Neural progenitor cell (in vitro differentiated cells): ENCODE data around the gene TMEM63B. TPM values are rescaled to one million over a fixed set of nuclear protein-coding genes. Genes with fewer than 3 reads are reported as not detected.
"Not testable (repeated sequence)": the region's sequence is repeated elsewhere in the genome, so short reads cannot be mapped to it uniquely, and the experiment has no call there.

Source experiments
- DNase-seq: peaks from one replicate; pipeline ENCODE4 v3.0.0-alpha.2; 2016; ENCODE audit warnings: low spot score
- H2AFZ ChIP-seq: fragments of 200-600 bp; sonication (generic); replicated peaks from 2 replicates; pipeline ENCODE4 v1.6.1; 2016; ENCODE audit warnings: antibody characterized with exemption
- H3F3A ChIP-seq: fragments of 200-600 bp; sonication (generic); 2 replicates; pipeline ENCODE4 v1.6.1; 2016; ENCODE audit warnings: antibody characterized with exemption, low read depth
- H3K27ac ChIP-seq: fragments of 200-600 bp; sonication (generic); 2 replicates; pipeline ENCODE4 v1.5.1; 2016; ENCODE audit warnings: mild to moderate bottlenecking
- H3K27me3 ChIP-seq: fragments of 200-600 bp; sonication (generic); 2 replicates; pipeline ENCODE4 v1.6.1; 2016; ENCODE audit warnings: mild to moderate bottlenecking, moderate library complexity
- H3K36me3 ChIP-seq: fragments of 200-600 bp; sonication (generic); 2 replicates; pipeline ENCODE4 v1.5.1; 2016
- H3K4me1 ChIP-seq: fragments of 200-600 bp; sonication (generic); 2 replicates; pipeline ENCODE4 v1.6.1; 2016; ENCODE audit warnings: mixed run types
- H3K4me2 ChIP-seq: fragments of 200-600 bp; sonication (generic); 2 replicates; pipeline ENCODE4 v1.6.1; 2016
- H3K4me3 ChIP-seq: fragments of 200-600 bp; sonication (generic); 2 replicates; pipeline ENCODE4 v1.5.1; 2016
- H3K79me2 ChIP-seq: fragments of 200-600 bp; sonication (generic); 2 replicates; pipeline ENCODE4 v1.6.1; 2016; ENCODE audit warnings: low read depth
- H3K9ac ChIP-seq: fragments of 200-600 bp; sonication (generic); 2 replicates; pipeline ENCODE4 v1.6.1; 2016
- H3K9me3 ChIP-seq: fragments of 200-600 bp; sonication (generic); 2 replicates; pipeline ENCODE4 v1.5.1; 2016; ENCODE audit warnings: low read depth
- H4K20me1 ChIP-seq: fragments of 200-600 bp; sonication (generic); 2 replicates; pipeline ENCODE4 v1.6.1; 2016; ENCODE audit warnings: low read depth
- H3K27ac Mint-ChIP-seq: 3 replicates; pipeline ENCODE4 v1.8.0; 2021; ENCODE audit warnings: mixed read lengths
- H3K27me3 Mint-ChIP-seq: 2 replicates; pipeline ENCODE4 v1.8.0; 2022; ENCODE audit warnings: low read depth, mild to moderate bottlenecking, inconsistent platforms, moderate library complexity, mixed read lengths; ENCODE audit not compliant: insufficient read depth
- H3K36me3 Mint-ChIP-seq: 3 replicates; pipeline ENCODE4 v1.8.0; 2021; ENCODE audit warnings: mixed read lengths
- H3K4me1 Mint-ChIP-seq: 3 replicates; pipeline ENCODE4 v1.8.0; 2021; ENCODE audit warnings: mixed read lengths
- H3K4me3 Mint-ChIP-seq: 3 replicates; pipeline ENCODE4 v1.8.0; 2021; ENCODE audit warnings: mild to moderate bottlenecking, moderate library complexity, mixed read lengths
- H3K9me3 Mint-ChIP-seq: 3 replicates; pipeline ENCODE4 v1.8.0; 2020; ENCODE audit warnings: mixed read lengths
- EZH2 ChIP-seq: fragments of 200-600 bp; sonication (generic); IDR thresholded peaks from 2 replicates; pipeline ENCODE4 v1.6.1; 2017; ENCODE audit warnings: antibody characterized with exemption, mild to moderate bottlenecking, moderate library complexity
- EZH2phosphoT487 ChIP-seq: fragments of 200-600 bp; sonication (generic); IDR thresholded peaks from 2 replicates; pipeline ENCODE4 v1.6.1; 2017; ENCODE audit warnings: antibody characterized with exemption
- total RNA-seq: library from RNA; depleted of rRNA; stranded (reverse); fragments of >200 nt; gene quantifications from 2 replicates; pipeline ENCODE4 v1.2.3, GENCODE V29; 2015; ENCODE audit warnings: low replicate concordance
- TF ChIP-seq, protein P1 (sequence below): fragments of 200-600 bp; sonication (generic); IDR thresholded peaks from 2 replicates; pipeline ENCODE4 v1.5.1; 2017; ENCODE audit warnings: antibody characterized with exemption, mild to moderate bottlenecking

The TMEM63B gene
- total RNA-seq, 1 donor from 2014 or later = 25.4 TPM

DNA sequence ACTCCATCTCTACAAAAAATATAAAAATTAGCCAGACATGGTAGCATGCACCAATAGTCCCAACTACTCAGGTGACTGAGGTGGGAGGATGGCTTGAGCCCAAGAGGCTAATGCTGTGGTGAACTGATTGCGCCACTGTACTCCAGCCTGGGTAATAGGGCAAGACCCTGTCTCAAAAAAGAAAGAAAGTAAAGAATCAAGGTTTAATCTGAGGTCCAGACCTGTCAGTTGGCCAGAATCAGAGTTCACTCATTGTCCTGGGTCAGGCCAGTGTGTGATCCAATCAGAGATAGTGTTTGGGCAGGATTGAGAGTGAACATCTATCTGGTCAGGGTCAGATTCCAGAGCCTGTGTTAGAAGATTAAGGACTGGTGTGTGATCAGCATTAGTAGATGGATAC is 15.5 kb downstream of the TMEM63B start:
- Mint-ChIP-seq H3K36me3 (peaks cover 17% of the 10 kb centered on the region), H3K27me3 (peaks cover 2% of the 10 kb centered on the region)

DNA sequence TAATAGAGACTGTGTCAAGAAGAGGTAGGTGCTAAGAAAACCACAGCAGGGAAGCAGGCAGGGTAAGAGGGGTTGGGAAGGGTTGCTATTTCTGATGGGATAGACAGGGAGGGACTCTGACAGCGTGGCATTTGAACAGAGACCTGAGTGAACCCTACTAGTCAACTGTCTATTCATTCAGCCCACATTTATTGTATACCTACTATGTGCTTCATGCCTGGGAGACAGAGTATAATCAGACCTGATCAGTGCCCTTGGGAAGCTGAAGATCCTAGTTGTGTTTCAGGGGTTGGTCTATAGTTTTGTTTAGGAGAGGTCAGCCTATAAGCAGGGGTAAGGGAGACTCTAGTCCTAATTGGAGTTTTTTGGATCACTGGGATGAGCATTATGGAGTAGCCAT is 16.4 kb downstream of the TMEM63B start:
- H3K79me2 ChIP-seq = no peaks in the 10 kb centered on the region
- H3K27ac Mint-ChIP-seq = no peak overlapping the region
- no peaks in the 10 kb centered on the region for H4K20me1 ChIP-seq
- H3K27ac ChIP-seq = no peak overlapping the region
- peaks cover 19% of the 10 kb centered on the region for H3K36me3 Mint-ChIP-seq
- H3K4me2 ChIP-seq = no peak overlapping the region
- H3K9me3 ChIP-seq = no peaks in the 10 kb centered on the region
- no peak overlapping the region for H3K4me3 Mint-ChIP-seq
- peaks cover 4% of the 10 kb centered on the region for H3K4me1 ChIP-seq
- peaks cover 4% of the 10 kb centered on the region for H3K4me1 Mint-ChIP-seq
- no peak overlapping the region for H3K4me3 ChIP-seq
- no peak overlapping the region for H2AFZ ChIP-seq
- H3K27me3 Mint-ChIP-seq = peaks cover 2% of the 10 kb centered on the region
- no peaks in the 10 kb centered on the region for H3K9me3 Mint-ChIP-seq
- no peak overlapping the region for H3K9ac ChIP-seq
- DNase-seq = no peak
- TF ChIP-seq EZH2 = no peak
- TF ChIP-seq EZH2phosphoT487 = no peak
- TF ChIP-seq, protein P1, sequence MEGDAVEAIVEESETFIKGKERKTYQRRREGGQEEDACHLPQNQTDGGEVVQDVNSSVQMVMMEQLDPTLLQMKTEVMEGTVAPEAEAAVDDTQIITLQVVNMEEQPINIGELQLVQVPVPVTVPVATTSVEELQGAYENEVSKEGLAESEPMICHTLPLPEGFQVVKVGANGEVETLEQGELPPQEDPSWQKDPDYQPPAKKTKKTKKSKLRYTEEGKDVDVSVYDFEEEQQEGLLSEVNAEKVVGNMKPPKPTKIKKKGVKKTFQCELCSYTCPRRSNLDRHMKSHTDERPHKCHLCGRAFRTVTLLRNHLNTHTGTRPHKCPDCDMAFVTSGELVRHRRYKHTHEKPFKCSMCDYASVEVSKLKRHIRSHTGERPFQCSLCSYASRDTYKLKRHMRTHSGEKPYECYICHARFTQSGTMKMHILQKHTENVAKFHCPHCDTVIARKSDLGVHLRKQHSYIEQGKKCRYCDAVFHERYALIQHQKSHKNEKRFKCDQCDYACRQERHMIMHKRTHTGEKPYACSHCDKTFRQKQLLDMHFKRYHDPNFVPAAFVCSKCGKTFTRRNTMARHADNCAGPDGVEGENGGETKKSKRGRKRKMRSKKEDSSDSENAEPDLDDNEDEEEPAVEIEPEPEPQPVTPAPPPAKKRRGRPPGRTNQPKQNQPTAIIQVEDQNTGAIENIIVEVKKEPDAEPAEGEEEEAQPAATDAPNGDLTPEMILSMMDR = no peak
- no peaks in the 10 kb centered on the region for H3K27me3 ChIP-seq
- H3F3A ChIP-seq = no peaks in the 10 kb centered on the region
- H3K36me3 ChIP-seq = no peaks in the 10 kb centered on the region

More for the DNA sequence above, 15.5 kb downstream of the TMEM63B start:
- Histone ChIP-seq H4K20me1 (no peaks in the 10 kb centered on the region), H3K9ac (no peak overlapping the region), H3K4me2 (no peak overlapping the region), H3K9me3 (no peaks in the 10 kb centered on the region), H3K27me3 (no peaks in the 10 kb centered on the region), H3K27ac (no peak overlapping the region), H2AFZ (no peak overlapping the region), H3K79me2 (no peaks in the 10 kb centered on the region), H3F3A (no peaks in the 10 kb centered on the region), H3K36me3 (no peaks in the 10 kb centered on the region), H3K4me3 (no peak overlapping the region), H3K4me1 (peaks cover 11% of the 10 kb centered on the region)
- Mint-ChIP-seq H3K4me3 (no peak overlapping the region), H3K4me1 (peaks cover 9% of the 10 kb centered on the region), H3K27ac (no peak overlapping the region), H3K9me3 (no peaks in the 10 kb centered on the region)
- TF ChIP-seq EZH2 (no peak), EZH2phosphoT487 (no peak)
- TF ChIP-seq, protein P1 = no peak
- DNase-seq = no peak

DNA sequence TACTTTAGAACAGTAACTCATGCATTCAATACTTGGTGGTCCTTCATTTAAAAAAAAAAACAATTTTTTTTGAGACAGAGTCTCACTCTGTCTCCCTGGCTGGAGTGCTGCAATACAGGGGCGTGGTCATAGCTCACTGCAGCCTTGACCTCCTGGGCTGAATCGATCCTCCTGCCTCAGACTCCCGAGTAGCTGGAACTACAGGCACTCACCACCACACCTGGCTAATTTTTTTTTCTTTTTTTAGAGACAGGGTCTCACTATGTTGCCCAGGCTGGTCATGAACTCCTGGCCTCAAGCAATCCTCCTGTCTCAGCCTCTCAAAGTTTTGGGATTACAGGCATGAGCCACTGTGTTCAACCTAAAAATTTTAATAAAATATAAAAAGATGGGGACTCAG is 17.2 kb downstream of the TMEM63B start:
- not testable (repeated sequence) for H3K9ac ChIP-seq, H3K4me3 ChIP-seq, H3K27ac Mint-ChIP-seq, H3K4me3 Mint-ChIP-seq, H2AFZ ChIP-seq, H3K4me1 Mint-ChIP-seq, H3K9me3 Mint-ChIP-seq, H3F3A ChIP-seq, DNase-seq, H3K27ac ChIP-seq, H4K20me1 ChIP-seq, H3K9me3 ChIP-seq, H3K27me3 ChIP-seq, H3K79me2 ChIP-seq, H3K4me2 ChIP-seq, H3K4me1 ChIP-seq, H3K27me3 Mint-ChIP-seq, H3K36me3 ChIP-seq
- peaks cover 26% of the 10 kb centered on the region for H3K36me3 Mint-ChIP-seq

DNA sequence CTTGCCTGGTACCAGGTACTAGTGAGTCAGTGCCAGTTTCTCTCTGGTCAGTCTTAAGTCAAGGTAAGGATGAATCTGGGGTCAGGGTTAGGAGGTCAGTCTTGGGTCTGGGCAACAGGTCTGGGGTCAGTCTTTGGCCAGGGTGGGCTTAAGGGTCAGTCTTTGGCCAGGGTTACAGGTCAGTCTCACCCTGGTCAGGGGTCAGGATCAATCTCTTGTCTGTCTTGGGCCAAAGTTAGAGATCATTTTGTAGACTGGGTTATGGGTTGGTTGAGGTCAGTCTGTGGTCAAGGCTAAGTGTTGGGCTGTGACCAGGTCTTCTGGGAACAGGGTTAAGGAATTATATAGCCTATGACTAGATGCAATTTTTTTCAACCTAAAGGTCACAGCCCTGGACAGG is 18.5 kb downstream of the TMEM63B start:
- no peaks in the 10 kb centered on the region for H3F3A ChIP-seq
- no peak overlapping the region for H2AFZ ChIP-seq
- no peak overlapping the region for H3K9ac ChIP-seq
- no peaks in the 10 kb centered on the region for H3K79me2 ChIP-seq
- DNase-seq = no peak
- H3K27me3 Mint-ChIP-seq = peaks cover 2% of the 10 kb centered on the region
- H3K27ac ChIP-seq = no peak overlapping the region
- H3K4me1 Mint-ChIP-seq = no peaks in the 10 kb centered on the region
- H4K20me1 ChIP-seq = no peaks in the 10 kb centered on the region
- peaks cover 25% of the 10 kb centered on the region for H3K36me3 Mint-ChIP-seq
- no peaks in the 10 kb centered on the region for H3K4me1 ChIP-seq
- H3K27me3 ChIP-seq = no peaks in the 10 kb centered on the region
- no peak overlapping the region for H3K4me3 Mint-ChIP-seq
- no peak for TF ChIP-seq EZH2
- no peak for TF ChIP-seq EZH2phosphoT487
- TF ChIP-seq, protein P1 = no peak
- no peaks in the 10 kb centered on the region for H3K36me3 ChIP-seq
- H3K4me3 ChIP-seq = no peak overlapping the region
- H3K27ac Mint-ChIP-seq = no peak overlapping the region
- no peak overlapping the region for H3K4me2 ChIP-seq
- no peaks in the 10 kb centered on the region for H3K9me3 Mint-ChIP-seq
- no peaks in the 10 kb centered on the region for H3K9me3 ChIP-seq
